Right lobe of liver (tissue), 4 donors: ENCODE data around the gene GLIS1.

ENCODE experiments used
- POLR2A ChIP-seq: fragments of 450-650 bp; IDR thresholded peaks from one replicate; pipeline ENCODE4 v1.6.1; 2017; ENCODE audit warnings: antibody characterized with exemption, mild to moderate bottlenecking
- TF ChIP-seq, protein P1 (sequence below), 4 donors: fragments of 200-600 bp in 3 of 4; fragments of 450-650 bp in 1 of 4; IDR thresholded peaks; one replicate each; pipeline versions ENCODE4 v1.5.1 to v1.8.0; 2016 to 2022; ENCODE audit warnings: antibody characterized with exemption in 4 of 4, mild to moderate bottlenecking in 2 of 4
- donor health status: DM: no; HTN: no; CAD: no.
- donor health status: DM: no; HTN: no; CAD: no.
- donor health status: DM: no; HTN: yes; CAD: no.

DNA sequence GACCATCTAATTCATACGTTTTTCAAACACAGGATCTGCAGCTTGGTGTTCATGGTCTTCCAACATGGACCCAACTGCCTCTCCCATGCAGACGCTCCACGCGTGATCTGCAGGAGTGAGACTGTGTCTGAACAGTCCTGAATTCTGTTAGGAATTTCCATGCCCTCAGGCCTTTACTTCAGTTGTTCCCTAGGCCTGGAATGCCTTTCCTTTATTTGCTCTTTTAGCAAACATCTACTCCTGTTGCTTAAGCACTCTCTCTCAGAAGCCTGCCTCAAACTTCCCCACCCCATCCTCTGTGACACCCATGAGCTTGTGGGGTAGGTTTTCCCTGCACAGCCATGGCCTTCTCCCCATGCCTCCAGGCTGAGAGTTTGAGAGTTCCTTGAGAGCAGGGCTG lies 206.1 kb downstream of the GLIS1 start:
- TF ChIP-seq, protein P1, sequence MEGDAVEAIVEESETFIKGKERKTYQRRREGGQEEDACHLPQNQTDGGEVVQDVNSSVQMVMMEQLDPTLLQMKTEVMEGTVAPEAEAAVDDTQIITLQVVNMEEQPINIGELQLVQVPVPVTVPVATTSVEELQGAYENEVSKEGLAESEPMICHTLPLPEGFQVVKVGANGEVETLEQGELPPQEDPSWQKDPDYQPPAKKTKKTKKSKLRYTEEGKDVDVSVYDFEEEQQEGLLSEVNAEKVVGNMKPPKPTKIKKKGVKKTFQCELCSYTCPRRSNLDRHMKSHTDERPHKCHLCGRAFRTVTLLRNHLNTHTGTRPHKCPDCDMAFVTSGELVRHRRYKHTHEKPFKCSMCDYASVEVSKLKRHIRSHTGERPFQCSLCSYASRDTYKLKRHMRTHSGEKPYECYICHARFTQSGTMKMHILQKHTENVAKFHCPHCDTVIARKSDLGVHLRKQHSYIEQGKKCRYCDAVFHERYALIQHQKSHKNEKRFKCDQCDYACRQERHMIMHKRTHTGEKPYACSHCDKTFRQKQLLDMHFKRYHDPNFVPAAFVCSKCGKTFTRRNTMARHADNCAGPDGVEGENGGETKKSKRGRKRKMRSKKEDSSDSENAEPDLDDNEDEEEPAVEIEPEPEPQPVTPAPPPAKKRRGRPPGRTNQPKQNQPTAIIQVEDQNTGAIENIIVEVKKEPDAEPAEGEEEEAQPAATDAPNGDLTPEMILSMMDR (IDR thresholded peaks at IDR 0.05): no peak
- TF ChIP-seq POLR2A: no peak
